ENCODE results near the gene GGTLC2. TPM values are rescaled to one million over a fixed set of nuclear protein-coding genes. Genes with fewer than 3 reads are reported as not detected.

The GGTLC2 gene
- total RNA-seq, result not detected in 2 replicates

GRCh38 chr22:22644314-22644713, at the start of gene GGTLC2:
GGTLC2 (plus strand) TSS chr22:22644614; CDS start chr22:22646346, 1,732 bp downstream.

Other genes with a start within 250 kb of the GGTLC2 start
- 1.8 and 2.2 TPM in 2 replicates for gene ZNF280B, start 135.9 kb upstream of the GGTLC2 start, total RNA-seq
- 0.23 TPM in 1 of 2 replicates, not detected in the other for gene ZNF280A, start 124.3 kb upstream of the GGTLC2 start, total RNA-seq
- not detected in 2 replicates for gene PRAME, start 85.3 kb upstream of the GGTLC2 start, total RNA-seq
- not detected in 2 replicates for gene IGLL5, start 243.2 kb downstream of the GGTLC2 start, total RNA-seq